WTC11 (cell line): ENCODE measurements around the gene RPL7L1. TPM values are rescaled to one million over a fixed set of nuclear protein-coding genes. Genes with fewer than 3 reads are reported as not detected.

Experiments
- ATAC-seq: fragments of 200-7000 bp; cut with Tn5 transposase; 2 replicates; pipeline ENCODE4 v1.10.0; 2021; ENCODE audit warnings: mild to moderate bottlenecking, moderate library complexity
- CTCF ChIA-PET: fragments of 300-600 bp; sonication (Branson Sonifier 250); formaldehyde crosslinking; loops from one replicate; lab custom pipeline; 2021; ENCODE audit warnings: antibody characterized with exemption; lab: Charles Lee
- POLR2A ChIA-PET: fragments of 350-600 bp; sonication (Branson Sonifier 250); formaldehyde crosslinking; loops from one replicate; lab custom pipeline; 2021; ENCODE audit warnings: antibody characterized with exemption; lab: Charles Lee
- DNase-seq: peaks from one replicate; pipeline ENCODE4 v3.0.0; 2021; ENCODE audit warnings: low spot score
- H3K27ac Mint-ChIP-seq: 2 replicates; pipeline ENCODE4 v1.8.0; 2021; ENCODE audit warnings: mixed read lengths
- H3K27me3 Mint-ChIP-seq: 2 replicates; pipeline ENCODE4 v1.8.0; 2021; ENCODE audit warnings: low read depth, mild to moderate bottlenecking, moderate library complexity, mixed read lengths
- H3K36me3 Mint-ChIP-seq: 2 replicates; pipeline ENCODE4 v1.8.0; 2021; ENCODE audit warnings: mixed read lengths
- H3K4me1 Mint-ChIP-seq: 2 replicates; pipeline ENCODE4 v1.8.0; 2022; ENCODE audit warnings: mixed read lengths
- H3K4me3 Mint-ChIP-seq: 2 replicates; pipeline ENCODE4 v1.8.0; 2021; ENCODE audit warnings: mild to moderate bottlenecking, moderate library complexity, mixed read lengths
- H3K9me3 Mint-ChIP-seq: 2 replicates; pipeline ENCODE4 v1.8.0; 2021; ENCODE audit warnings: mixed read lengths
- AR ChIP-seq: fragments of 250-450 bp; sonication (Bioruptor Pico); IDR thresholded peaks from 2 replicates; pipeline ENCODE4 v1.9.0; 2021; ENCODE audit warnings: mild to moderate bottlenecking
- ATF1 ChIP-seq: sonication (generic); formaldehyde crosslinking; IDR thresholded peaks from 2 replicates; pipeline ENCODE4 v1.8.1; 2023; ENCODE audit warnings: mild to moderate bottlenecking, moderate library complexity, missing genetic modification reagents
- CTCF ChIP-seq: fragments of 200-600 bp; IDR thresholded peaks from 2 replicates; pipeline ENCODE4 v1.8.0; 2022; ENCODE audit warnings: antibody characterized with exemption
- ESRRA ChIP-seq: sonication (generic); formaldehyde crosslinking; IDR thresholded peaks from 2 replicates; pipeline ENCODE4 v1.8.1; 2022; ENCODE audit warnings: mild to moderate bottlenecking, missing genetic modification reagents, borderline replicate concordance
- GABPB1 ChIP-seq: sonication (generic); formaldehyde crosslinking; IDR thresholded peaks from 2 replicates; pipeline ENCODE4 v1.8.1; 2023; ENCODE audit warnings: mild to moderate bottlenecking, missing genetic modification reagents
- NR1H2 ChIP-seq: sonication (generic); formaldehyde crosslinking; IDR thresholded peaks from 2 replicates; pipeline ENCODE4 v1.9.0; 2021; ENCODE audit warnings: mild to moderate bottlenecking, moderate library complexity, missing genetic modification reagents
- RORB ChIP-seq: fragments of 250-450 bp; sonication (Bioruptor Pico); IDR thresholded peaks from 2 replicates; pipeline ENCODE4 v1.9.0; 2021; ENCODE audit warnings: mild to moderate bottlenecking
- SMAD4 ChIP-seq: sonication (generic); formaldehyde crosslinking; IDR thresholded peaks from 2 replicates; pipeline ENCODE4 v1.8.0; 2022; ENCODE audit warnings: mild to moderate bottlenecking, missing genetic modification reagents
- SP1 ChIP-seq: sonication (generic); formaldehyde crosslinking; conservative IDR thresholded peaks from 2 replicates; pipeline ENCODE4 v1.8.1; 2022; ENCODE audit warnings: missing genetic modification reagents
- TP53 ChIP-seq: sonication (generic); formaldehyde crosslinking; IDR thresholded peaks from 2 replicates; pipeline ENCODE4 v1.8.1; 2023; ENCODE audit warnings: mild to moderate bottlenecking, missing genetic modification reagents
- USF2 ChIP-seq: sonication (generic); formaldehyde crosslinking; IDR thresholded peaks from 2 replicates; pipeline ENCODE4 v1.8.1; 2023; ENCODE audit warnings: mild to moderate bottlenecking, missing genetic modification reagents, moderate library complexity
- ZMAT4 ChIP-seq: fragments of 250-450 bp; sonication (Bioruptor Pico); IDR thresholded peaks from 2 replicates; pipeline ENCODE4 v1.9.0; 2021; ENCODE audit warnings: mild to moderate bottlenecking
- ZNF396 ChIP-seq: fragments of 250-450 bp; sonication (Bioruptor Pico); IDR thresholded peaks from 2 replicates; pipeline ENCODE4 v1.8.0; 2021; ENCODE audit warnings: mild to moderate bottlenecking, moderate library complexity, borderline replicate concordance
- ZNF423 ChIP-seq: fragments of 250-450 bp; sonication (Bioruptor Pico); IDR thresholded peaks from 2 replicates; pipeline ENCODE4 v2.1.2; 2022; ENCODE audit warnings: mild to moderate bottlenecking, moderate library complexity
- ZNF512 ChIP-seq: sonication (generic); formaldehyde crosslinking; IDR thresholded peaks from 2 replicates; pipeline ENCODE4 v1.8.1; 2022; ENCODE audit warnings: missing genetic modification reagents, borderline replicate concordance
- total RNA-seq: library from RNA; stranded (reverse); gene quantifications from 3 replicates; pipeline ENCODE4 v1.2.3, GENCODE V29; 2021
- TF ChIP-seq, protein P1 (sequence below): sonication (generic); formaldehyde crosslinking; IDR thresholded peaks from 2 replicates; pipeline ENCODE4 v1.8.0; 2023; ENCODE audit warnings: missing genetic modification reagents, mild to moderate bottlenecking, borderline replicate concordance
- TF ChIP-seq, protein P2 (sequence below): sonication (generic); formaldehyde crosslinking; IDR thresholded peaks from 2 replicates; pipeline ENCODE4 v1.8.0; 2022; ENCODE audit warnings: mild to moderate bottlenecking, missing genetic modification reagents
- TF ChIP-seq, protein P3 (sequence below): fragments of 250-450 bp; sonication (Bioruptor Pico); IDR thresholded peaks from 2 replicates; pipeline ENCODE4 v1.9.0; 2021; ENCODE audit warnings: moderate library complexity, mild to moderate bottlenecking, inconsistent platforms, borderline replicate concordance

Gene RPL7L1
- total RNA-seq, 1 experiment from 2014 or later = 107 TPM

DNA sequence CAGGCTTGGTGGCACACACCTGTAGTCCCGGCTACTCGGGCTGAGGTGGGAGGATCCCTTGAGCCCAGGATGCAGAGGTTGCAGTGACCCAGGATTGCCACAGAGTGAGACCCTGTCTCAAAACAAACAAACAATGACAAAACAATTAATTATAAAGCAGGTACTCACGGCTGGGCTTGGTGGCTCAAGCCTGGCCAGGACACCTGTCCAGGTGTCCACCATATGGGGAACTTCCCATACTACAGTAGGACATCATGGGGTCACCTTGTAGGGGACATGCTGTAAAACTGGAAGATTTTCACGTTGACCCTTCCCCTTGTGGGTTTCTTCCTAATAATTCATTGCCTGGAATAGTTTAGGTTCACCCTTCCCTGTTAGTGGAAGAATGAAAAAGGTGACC is 30.7 kb upstream of the RPL7L1 start (continued):
- no peak for TF ChIP-seq AR (CRISPR knock-in tag)
- TF ChIP-seq ZNF423 (CRISPR knock-in tag) = no peak
- TF ChIP-seq, protein P1, sequence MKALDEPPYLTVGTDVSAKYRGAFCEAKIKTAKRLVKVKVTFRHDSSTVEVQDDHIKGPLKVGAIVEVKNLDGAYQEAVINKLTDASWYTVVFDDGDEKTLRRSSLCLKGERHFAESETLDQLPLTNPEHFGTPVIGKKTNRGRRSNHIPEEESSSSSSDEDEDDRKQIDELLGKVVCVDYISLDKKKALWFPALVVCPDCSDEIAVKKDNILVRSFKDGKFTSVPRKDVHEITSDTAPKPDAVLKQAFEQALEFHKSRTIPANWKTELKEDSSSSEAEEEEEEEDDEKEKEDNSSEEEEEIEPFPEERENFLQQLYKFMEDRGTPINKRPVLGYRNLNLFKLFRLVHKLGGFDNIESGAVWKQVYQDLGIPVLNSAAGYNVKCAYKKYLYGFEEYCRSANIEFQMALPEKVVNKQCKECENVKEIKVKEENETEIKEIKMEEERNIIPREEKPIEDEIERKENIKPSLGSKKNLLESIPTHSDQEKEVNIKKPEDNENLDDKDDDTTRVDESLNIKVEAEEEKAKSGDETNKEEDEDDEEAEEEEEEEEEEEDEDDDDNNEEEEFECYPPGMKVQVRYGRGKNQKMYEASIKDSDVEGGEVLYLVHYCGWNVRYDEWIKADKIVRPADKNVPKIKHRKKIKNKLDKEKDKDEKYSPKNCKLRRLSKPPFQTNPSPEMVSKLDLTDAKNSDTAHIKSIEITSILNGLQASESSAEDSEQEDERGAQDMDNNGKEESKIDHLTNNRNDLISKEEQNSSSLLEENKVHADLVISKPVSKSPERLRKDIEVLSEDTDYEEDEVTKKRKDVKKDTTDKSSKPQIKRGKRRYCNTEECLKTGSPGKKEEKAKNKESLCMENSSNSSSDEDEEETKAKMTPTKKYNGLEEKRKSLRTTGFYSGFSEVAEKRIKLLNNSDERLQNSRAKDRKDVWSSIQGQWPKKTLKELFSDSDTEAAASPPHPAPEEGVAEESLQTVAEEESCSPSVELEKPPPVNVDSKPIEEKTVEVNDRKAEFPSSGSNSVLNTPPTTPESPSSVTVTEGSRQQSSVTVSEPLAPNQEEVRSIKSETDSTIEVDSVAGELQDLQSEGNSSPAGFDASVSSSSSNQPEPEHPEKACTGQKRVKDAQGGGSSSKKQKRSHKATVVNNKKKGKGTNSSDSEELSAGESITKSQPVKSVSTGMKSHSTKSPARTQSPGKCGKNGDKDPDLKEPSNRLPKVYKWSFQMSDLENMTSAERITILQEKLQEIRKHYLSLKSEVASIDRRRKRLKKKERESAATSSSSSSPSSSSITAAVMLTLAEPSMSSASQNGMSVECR (CRISPR knock-in tag) = no peak
- no peak for TF ChIP-seq CTCF
- no peak for TF ChIP-seq TP53 (CRISPR knock-in tag)
- TF ChIP-seq ZNF512 (CRISPR knock-in tag) = no peak

GRCh38 chr6:42851599-42851998 is 27.8 kb upstream of the RPL7L1 start:
- DNase-seq (no peak), ATAC-seq (no peak)
- Mint-ChIP-seq H3K27ac (no peak overlapping the region), H3K4me3 (no peak overlapping the region), H3K27me3 (no peaks in the 10 kb centered on the region), H3K9me3 (no peaks in the 10 kb centered on the region), H3K4me1 (no peaks in the 10 kb centered on the region), H3K36me3 (peaks cover 12% of the 10 kb centered on the region)
- CTCF ChIA-PET = no interaction called here
- POLR2A ChIA-PET = no interaction called here
- TF ChIP-seq, protein P2, sequence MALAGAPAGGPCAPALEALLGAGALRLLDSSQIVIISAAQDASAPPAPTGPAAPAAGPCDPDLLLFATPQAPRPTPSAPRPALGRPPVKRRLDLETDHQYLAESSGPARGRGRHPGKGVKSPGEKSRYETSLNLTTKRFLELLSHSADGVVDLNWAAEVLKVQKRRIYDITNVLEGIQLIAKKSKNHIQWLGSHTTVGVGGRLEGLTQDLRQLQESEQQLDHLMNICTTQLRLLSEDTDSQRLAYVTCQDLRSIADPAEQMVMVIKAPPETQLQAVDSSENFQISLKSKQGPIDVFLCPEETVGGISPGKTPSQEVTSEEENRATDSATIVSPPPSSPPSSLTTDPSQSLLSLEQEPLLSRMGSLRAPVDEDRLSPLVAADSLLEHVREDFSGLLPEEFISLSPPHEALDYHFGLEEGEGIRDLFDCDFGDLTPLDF (CRISPR knock-in tag) = no peak
- TF ChIP-seq ATF1 (CRISPR knock-in tag) (no peak), TP53 (CRISPR knock-in tag) (no peak), ESRRA (no peak), RORB (CRISPR knock-in tag) (no peak), SMAD4 (CRISPR knock-in tag) (no peak), SP1 (CRISPR knock-in tag) (no peak), ZNF396 (CRISPR knock-in tag) (no peak), NR1H2 (no peak), AR (CRISPR knock-in tag) (no peak), GABPB1 (no peak), USF2 (CRISPR knock-in tag) (no peak), ZMAT4 (no peak)
- TF ChIP-seq, protein P3, sequence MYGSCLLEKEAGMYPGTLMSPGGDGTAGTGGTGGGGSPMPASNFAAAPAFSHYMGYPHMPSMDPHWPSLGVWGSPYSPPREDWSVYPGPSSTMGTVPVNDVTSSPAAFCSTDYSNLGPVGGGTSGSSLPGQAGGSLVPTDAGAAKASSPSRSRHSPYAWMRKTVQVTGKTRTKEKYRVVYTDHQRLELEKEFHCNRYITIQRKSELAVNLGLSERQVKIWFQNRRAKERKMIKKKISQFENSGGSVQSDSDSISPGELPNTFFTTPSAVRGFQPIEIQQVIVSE (CRISPR knock-in tag) = no peak
